ENCODE results near the gene CMTM4.

CMTM4 gene

GRCh38 chr16:66682271-66682670 lies 14.3 kb downstream of the CMTM4 start:
- Histone ChIP-seq H3K27me3 (no peaks in the 10 kb centered on the region), H3K9me3 (no peaks in the 10 kb centered on the region), H3K36me3 (no peaks in the 10 kb centered on the region), H3K4me3 (ENCODE audit: low read depth, low read length) (no peak overlapping the region), H3K4me1 (no peaks in the 10 kb centered on the region)
- TF ChIP-seq CTCF (IDR thresholded peaks at IDR 0.05; ENCODE audit: low read depth, low read length): no peak
- DNase-seq: no peak

GRCh38 chr16:66681676-66682075 lies 14.9 kb downstream of the CMTM4 start:
- no peak overlapping the region for H3K4me3 ChIP-seq (ENCODE audit: low read depth, low read length)
- no peaks in the 10 kb centered on the region for H3K9me3 ChIP-seq
- H3K27me3 ChIP-seq: no peaks in the 10 kb centered on the region
- no peaks in the 10 kb centered on the region for H3K36me3 ChIP-seq
- H3K4me1 ChIP-seq: no peaks in the 10 kb centered on the region
- DNase-seq: no peak
- TF ChIP-seq CTCF (IDR thresholded peaks at IDR 0.05; ENCODE audit: low read depth, low read length): no peak

- Histone ChIP-seq H3K9me3 (no peaks in the 10 kb centered on the region), H3K4me1 (no peaks in the 10 kb centered on the region), H3K4me3 (ENCODE audit: low read depth, low read length) (no peak overlapping the region), H3K27me3 (no peaks in the 10 kb centered on the region), H3K36me3 (no peaks in the 10 kb centered on the region)
- no peak for DNase-seq
- TF ChIP-seq CTCF (IDR thresholded peaks at IDR 0.05; ENCODE audit: low read depth, low read length): no peak
Observed at GRCh38 chr16:66678337-66678736, 18.2 kb downstream of the CMTM4 start.

GRCh38 chr16:66677836-66678235 lies 18.7 kb downstream of the CMTM4 start:
- no peak for DNase-seq
- H3K4me3 ChIP-seq (ENCODE audit: low read depth, low read length): no peak overlapping the region
- H3K4me1 ChIP-seq: no peaks in the 10 kb centered on the region
- no peaks in the 10 kb centered on the region for H3K36me3 ChIP-seq
- no peaks in the 10 kb centered on the region for H3K27me3 ChIP-seq
- no peaks in the 10 kb centered on the region for H3K9me3 ChIP-seq
- TF ChIP-seq CTCF (IDR thresholded peaks at IDR 0.05; ENCODE audit: low read depth, low read length): no peak

GRCh38 chr16:66677179-66677578 lies 19.4 kb downstream of the CMTM4 start:
- H3K4me3 ChIP-seq (ENCODE audit: low read depth, low read length): no peak overlapping the region
- H3K36me3 ChIP-seq: no peaks in the 10 kb centered on the region
- TF ChIP-seq CTCF (IDR thresholded peaks at IDR 0.05; ENCODE audit: low read depth, low read length): no peak
- H3K4me1 ChIP-seq: no peaks in the 10 kb centered on the region
- no peaks in the 10 kb centered on the region for H3K9me3 ChIP-seq
- DNase-seq: no peak
- no peaks in the 10 kb centered on the region for H3K27me3 ChIP-seq

- H3K36me3 ChIP-seq: no peaks in the 10 kb centered on the region
- TF ChIP-seq CTCF (IDR thresholded peaks at IDR 0.05; ENCODE audit: low read depth, low read length): no peak
- H3K9me3 ChIP-seq: no peaks in the 10 kb centered on the region
- no peak overlapping the region for H3K4me3 ChIP-seq (ENCODE audit: low read depth, low read length)
- no peaks in the 10 kb centered on the region for H3K4me1 ChIP-seq
- no peak for DNase-seq
- no peaks in the 10 kb centered on the region for H3K27me3 ChIP-seq
Observed at GRCh38 chr16:66676599-66676998, 19.9 kb downstream of the CMTM4 start.
